MM.1S (cell line): ENCODE measurements around the gene CES4A.

Experiments used
- DNase-seq: peaks from one replicate; pipeline ENCODE4 v3.0.0-alpha.2; 2015
- H2AFZ ChIP-seq: fragments of 300-600 bp; sonication (generic); 2 replicates; pipeline ENCODE4 v1.6.0; 2016; ENCODE audit warnings: antibody characterized with exemption, low read length
- H3F3A ChIP-seq: fragments of 300-600 bp; sonication (generic); 2 replicates; pipeline ENCODE4 v1.6.1; 2016; ENCODE audit warnings: mild to moderate bottlenecking, antibody characterized with exemption, low read length, moderate library complexity, mixed read lengths; ENCODE audit not compliant: insufficient read depth
- H3K27ac ChIP-seq: fragments of 300-600 bp; sonication (generic); 2 replicates; pipeline ENCODE4 v1.5.1; 2016; ENCODE audit warnings: mild to moderate bottlenecking, low read length
- H3K27me3 ChIP-seq: fragments of 300-600 bp; sonication (generic); replicated peaks from 2 replicates; pipeline ENCODE4 v1.6.0; 2016; ENCODE audit warnings: low read length; ENCODE audit not compliant: insufficient read depth
- H3K36me3 ChIP-seq: fragments of 300-600 bp; sonication (generic); replicated peaks from 2 replicates; pipeline ENCODE4 v1.6.1; 2016; ENCODE audit warnings: mild to moderate bottlenecking, low read length, mixed read lengths; ENCODE audit not compliant: insufficient read depth
- H3K4me1 ChIP-seq: fragments of 300-600 bp; sonication (generic); 2 replicates; pipeline ENCODE4 v1.6.1; 2016; ENCODE audit warnings: low read length, mixed read lengths
- H3K4me2 ChIP-seq: fragments of 300-600 bp; sonication (generic); 2 replicates; pipeline ENCODE4 v1.6.0; 2016; ENCODE audit warnings: low read depth, low read length
- H3K4me3 ChIP-seq: fragments of 300-600 bp; sonication (generic); 2 replicates; pipeline ENCODE4 v1.5.1; 2016; ENCODE audit warnings: low read length, mixed read lengths
- H3K79me2 ChIP-seq: fragments of 300-600 bp; sonication (generic); 2 replicates; pipeline ENCODE4 v1.6.1; 2016; ENCODE audit warnings: mixed run types, low read length, mixed read lengths
- H3K9ac ChIP-seq: fragments of 300-600 bp; sonication (generic); 2 replicates; pipeline ENCODE4 v1.6.1; 2016; ENCODE audit warnings: low read length, mixed read lengths
- H3K9me2 ChIP-seq: fragments of 300-600 bp; sonication (generic); replicated peaks from 2 replicates; pipeline ENCODE4 v1.6.1; 2016; ENCODE audit warnings: mild to moderate bottlenecking, low read length, mixed read lengths; ENCODE audit not compliant: insufficient read depth
- H3K9me3 ChIP-seq: fragments of 300-600 bp; sonication (generic); replicated peaks from 2 replicates; pipeline ENCODE4 v1.6.1; 2016; ENCODE audit warnings: mild to moderate bottlenecking, low read length, mixed read lengths; ENCODE audit not compliant: insufficient read depth
- H4K20me1 ChIP-seq: fragments of 300-600 bp; sonication (generic); 2 replicates; pipeline ENCODE4 v1.6.1; 2016; ENCODE audit warnings: mild to moderate bottlenecking, low read length, moderate library complexity, mixed read lengths; ENCODE audit not compliant: insufficient read depth
- CTCF ChIP-seq: fragments of 300-600 bp; sonication (generic); IDR thresholded peaks from 2 replicates; pipeline ENCODE4 v1.5.1; 2016; ENCODE audit warnings: antibody characterized with exemption, low read length, mixed read lengths
- EZH2 ChIP-seq: fragments of 300-600 bp; sonication (generic); optimal IDR thresholded peaks from 2 replicates; pipeline ENCODE3; 2017; ENCODE audit warnings: low read depth, mild to moderate bottlenecking, antibody characterized with exemption, low read length, mixed read lengths
- EZH2phosphoT487 ChIP-seq: fragments of 300-600 bp; sonication (generic); IDR thresholded peaks from 2 replicates; pipeline ENCODE4 v1.6.1; 2018; ENCODE audit warnings: antibody characterized with exemption, low read length

CES4A gene

GRCh38 chr16:67017810-67018488 lies 29.6 kb downstream of the CES4A start:
- H3F3A ChIP-seq, result no peaks in the 10 kb centered on the region

GRCh38 chr16:67019171-67019570 lies 30.8 kb downstream of the CES4A start:
- TF ChIP-seq CTCF, result no peak
- TF ChIP-seq EZH2phosphoT487, result no peak
- no peak for TF ChIP-seq EZH2
- Histone ChIP-seq H3K4me2 (no peak overlapping the region), H3F3A (no peaks in the 10 kb centered on the region), H4K20me1 (no peaks in the 10 kb centered on the region), H3K4me3 (no peak overlapping the region), H2AFZ (no peak overlapping the region), H3K27me3 (no peaks in the 10 kb centered on the region), H3K9ac (no peak overlapping the region), H3K4me1 (no peaks in the 10 kb centered on the region), H3K27ac (no peak overlapping the region), H3K9me2 (no peaks in the 10 kb centered on the region), H3K36me3 (no peaks in the 10 kb centered on the region), H3K79me2 (no peaks in the 10 kb centered on the region), H3K9me3 (no peaks in the 10 kb centered on the region)
- DNase-seq, result no peak

More at GRCh38 chr16:67017810-67018488, 29.6 kb downstream of the CES4A start:
- no peaks in the 10 kb centered on the region for H3K36me3 ChIP-seq
- H3K9me2 ChIP-seq, result no peaks in the 10 kb centered on the region
- no peaks in the 10 kb centered on the region for H3K79me2 ChIP-seq
- TF ChIP-seq CTCF (peak; percentile 90), EZH2phosphoT487 (no peak)
- DNase-seq, result peak; percentile 95
- no peak overlapping the region for H3K9ac ChIP-seq
- H3K4me1 ChIP-seq, result no peaks in the 10 kb centered on the region
- H3K27ac ChIP-seq, result no peak overlapping the region
- H3K4me2 ChIP-seq, result no peak overlapping the region
- no peaks in the 10 kb centered on the region for H4K20me1 ChIP-seq
- no peaks in the 10 kb centered on the region for H3K27me3 ChIP-seq
- no peaks in the 10 kb centered on the region for H3K9me3 ChIP-seq
- H3K4me3 ChIP-seq, result no peak overlapping the region
- 0 out of 2 replicates have a peak overlapping the region, but pooled peaks have one; percentile 21 for H2AFZ ChIP-seq

- Histone ChIP-seq H3K9me3 (no peaks in the 10 kb centered on the region), H3K36me3 (no peaks in the 10 kb centered on the region), H3K4me2 (no peak overlapping the region), H3K9me2 (no peaks in the 10 kb centered on the region), H3F3A (no peaks in the 10 kb centered on the region), H3K4me1 (peaks cover 6% of the 10 kb centered on the region; the same call in 1 of the 2 replicates), H3K27me3 (no peaks in the 10 kb centered on the region), H3K9ac (no peak overlapping the region), H3K79me2 (no peaks in the 10 kb centered on the region), H3K27ac (no peak overlapping the region), H4K20me1 (no peaks in the 10 kb centered on the region), H3K4me3 (no peak overlapping the region), H2AFZ (no peak overlapping the region)
- TF ChIP-seq CTCF (no peak), EZH2phosphoT487 (no peak), EZH2 (no peak)
- no peak for DNase-seq
Measured at GRCh38 chr16:67021321-67021720, 32.9 kb downstream of the CES4A start.
